Ovary (tissue), 3 donors: Measurements from ENCODE around the gene CDC20.

Source experiments
- EP300 ChIP-seq: sonication (generic); formaldehyde crosslinking; IDR thresholded peaks from one replicate; pipeline ENCODE4 v1.6.1; 2017; ENCODE audit warnings: antibody characterized with exemption
- TF ChIP-seq, protein P1 (sequence below), 3 donors: fragments of 450-650 bp in 2 of 3; fragments of 200-600 bp in 1 of 3; IDR thresholded peaks; one replicate each; pipeline versions ENCODE4 v1.5.1 to v1.8.0; 2016 to 2022; ENCODE audit warnings: antibody characterized with exemption in 3 of 3, mild to moderate bottlenecking in 1 of 3
- donor health status: DM: no; HTN: no; CAD: no.

DNA sequence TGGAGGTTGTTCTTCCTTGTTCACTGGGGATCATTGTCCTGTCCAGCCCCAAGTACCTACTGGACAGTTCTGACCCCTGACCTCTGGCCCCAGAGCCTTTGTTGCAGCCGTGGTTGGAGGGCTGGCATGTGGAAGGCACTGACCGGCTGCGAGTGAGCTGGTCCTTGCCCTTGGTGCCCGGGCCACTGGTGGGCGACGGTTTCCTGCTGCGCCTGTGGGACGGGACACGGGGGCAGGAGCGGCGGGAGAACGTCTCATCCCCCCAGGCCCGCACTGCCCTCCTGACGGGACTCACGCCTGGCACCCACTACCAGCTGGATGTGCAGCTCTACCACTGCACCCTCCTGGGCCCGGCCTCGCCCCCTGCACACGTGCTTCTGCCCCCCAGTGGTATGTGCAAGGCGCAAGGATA, 46.6 kb upstream of the CDC20 start:
- TF ChIP-seq, protein P1, sequence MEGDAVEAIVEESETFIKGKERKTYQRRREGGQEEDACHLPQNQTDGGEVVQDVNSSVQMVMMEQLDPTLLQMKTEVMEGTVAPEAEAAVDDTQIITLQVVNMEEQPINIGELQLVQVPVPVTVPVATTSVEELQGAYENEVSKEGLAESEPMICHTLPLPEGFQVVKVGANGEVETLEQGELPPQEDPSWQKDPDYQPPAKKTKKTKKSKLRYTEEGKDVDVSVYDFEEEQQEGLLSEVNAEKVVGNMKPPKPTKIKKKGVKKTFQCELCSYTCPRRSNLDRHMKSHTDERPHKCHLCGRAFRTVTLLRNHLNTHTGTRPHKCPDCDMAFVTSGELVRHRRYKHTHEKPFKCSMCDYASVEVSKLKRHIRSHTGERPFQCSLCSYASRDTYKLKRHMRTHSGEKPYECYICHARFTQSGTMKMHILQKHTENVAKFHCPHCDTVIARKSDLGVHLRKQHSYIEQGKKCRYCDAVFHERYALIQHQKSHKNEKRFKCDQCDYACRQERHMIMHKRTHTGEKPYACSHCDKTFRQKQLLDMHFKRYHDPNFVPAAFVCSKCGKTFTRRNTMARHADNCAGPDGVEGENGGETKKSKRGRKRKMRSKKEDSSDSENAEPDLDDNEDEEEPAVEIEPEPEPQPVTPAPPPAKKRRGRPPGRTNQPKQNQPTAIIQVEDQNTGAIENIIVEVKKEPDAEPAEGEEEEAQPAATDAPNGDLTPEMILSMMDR (IDR thresholded peaks at IDR 0.05): no peak
- TF ChIP-seq EP300: no peak
